K562 (cell line): ENCODE data around the gene CDCP2. TPM values are rescaled to one million over a fixed set of nuclear protein-coding genes. Genes with fewer than 3 reads are reported as not detected.

Experiments used
- AFF1 ChIP-seq, 2 experiments: fragments of 450-650 bp; IDR thresholded peaks; 2 replicates each; pipeline ENCODE4 v1.6.1; 2018; ENCODE audit warnings: mild to moderate bottlenecking in 2 of 2, low read depth in 1 of 2; ENCODE audit not compliant: partially characterized antibody in 2 of 2
- CEBPB ChIP-seq: fragments of 450-650 bp; IDR thresholded peaks from 2 replicates; pipeline ENCODE4 v1.6.1; 2016; ENCODE audit warnings: missing genetic modification characterization, missing compliant biosample characterization
- ETV1 ChIP-seq: fragments of 450-650 bp; conservative IDR thresholded peaks from 2 replicates; pipeline ENCODE4 v1.6.1; 2016; ENCODE audit warnings: missing genetic modification characterization, control low read depth, low read depth, missing compliant biosample characterization
- KAT2B ChIP-seq: IDR thresholded peaks from one replicate; pipeline ENCODE4 v1.6.1; 2012; ENCODE audit warnings: low read depth, mild to moderate bottlenecking, control low read depth, inconsistent platforms, low read length, moderate library complexity
- MCM3 ChIP-seq: fragments of 450-650 bp; IDR thresholded peaks from 2 replicates; pipeline ENCODE4 v1.6.1; 2016
- ZKSCAN8 ChIP-seq: fragments of 200-800 bp; sonication (Bioruptor generic); IDR thresholded peaks from 2 replicates; pipeline ENCODE4 v1.6.1; 2016; ENCODE audit warnings: missing genetic modification characterization, missing compliant biosample characterization
- ZNF431 ChIP-seq: sonication (generic); formaldehyde crosslinking; IDR thresholded peaks from 2 replicates; pipeline ENCODE4 v1.8.0; 2022; ENCODE audit warnings: mild to moderate bottlenecking, missing genetic modification reagents
- ZNF436 ChIP-seq: fragments of 250-450, 450-650 bp; sonication (Bioruptor Pico); formaldehyde crosslinking; IDR thresholded peaks from 2 replicates; pipeline ENCODE4 v1.7.0; 2020; ENCODE audit warnings: mild to moderate bottlenecking
- polyA plus RNA-seq, 8 experiments: library from polyadenylated mRNA; depleted of rRNA in 4 of 8; stranded (reverse) in 5 of 8; unstranded in 3 of 8; fragments of >200 nt; fragmentation: Nextera tagmentation in 2 of 8; fragmentation: Illumina TruSeq in 1 of 8; extraction: Ambion mirVana in 2 of 8; extraction: Trizol in 1 of 8; gene quantifications; 2 replicates each; pipeline versions ENCODE4 v1.2.1 to v1.2.3, GENCODE V29; 2011 to 2014; ENCODE audit warnings: inconsistent platforms in 1 of 8, missing spikeins in 1 of 8
- total RNA-seq, 7 experiments: library from RNA; depleted of rRNA in 6 of 7; stranded (reverse); fragments of >200 nt in 6 of 7; fragmentation: Illumina TruSeq in 2 of 7; extraction: Trizol in 2 of 7; gene quantifications; 2 replicates each; pipeline versions ENCODE4 v1.2.1 to v1.2.3, GENCODE V29; 2011 to 2021; ENCODE audit warnings: low replicate concordance in 1 of 7

The CDCP2 gene
- total and polyA plus RNA-seq, 9 of the 15 experiments (the other 6 are each of a cell fraction or from before 2014, with no cell fraction given), result not detected

GRCh38 chr1:54153535-54154439 lies 987 bp upstream of the CDCP2 start (continued):
- no peak for TF ChIP-seq AFF1 (IDR thresholded peaks at IDR 0.05; ENCODE audit: low read depth in 1 of 2, partially characterized antibody in 2 of 2)
- no peak for TF ChIP-seq MCM3
- TF ChIP-seq ZKSCAN8 (CRISPR knock-in tag), result peak; percentile 93
- 0 out of 2 replicates have a peak, but pooled peaks have one; percentile 29 for TF ChIP-seq ETV1 (tag)
- no peak for TF ChIP-seq KAT2B
- peak; percentile 97 for TF ChIP-seq CEBPB (tag)
- TF ChIP-seq ZNF431 (CRISPR knock-in tag), result no peak
- no peak for TF ChIP-seq ZNF436 (CRISPR knock-in tag)
